SK-N-SH treated with all-trans-retinoic acid at 6 μM for 48 hours (cell line): ENCODE data around the gene TLE6.
"Not testable (repeated sequence)": the region's sequence is repeated elsewhere in the genome, so short reads cannot be mapped to it uniquely, and the experiment has no call there.

ENCODE experiments used
- ATAC-seq: fragments of 200-7000 bp; cut with Tn5 transposase; 3 replicates; pipeline ENCODE4 v1.9.1; 2020; ENCODE audit warnings: mild to moderate bottlenecking, moderate library complexity
- ARNTL ChIP-seq: fragments of 450-650 bp; formaldehyde crosslinking; IDR thresholded peaks from 2 replicates; pipeline ENCODE4 v1.5.0; 2020; ENCODE audit warnings: low read depth, mild to moderate bottlenecking, moderate library complexity, borderline replicate concordance
- CREB5 ChIP-seq: fragments of 250-450 bp; sonication (Bioruptor Pico); IDR thresholded peaks from 2 replicates; pipeline ENCODE4 v1.5.1; 2020; ENCODE audit warnings: low read depth, mild to moderate bottlenecking, moderate library complexity
- CSDC2 ChIP-seq: fragments of 250-450 bp; sonication (Bioruptor Pico); IDR thresholded peaks from 2 replicates; pipeline ENCODE4 v1.5.0; 2020; ENCODE audit warnings: mild to moderate bottlenecking, moderate library complexity
- CSRNP3 ChIP-seq: fragments of 250-450 bp; sonication (Bioruptor Pico); IDR thresholded peaks from 2 replicates; pipeline ENCODE4 v1.5.1; 2021; ENCODE audit warnings: mild to moderate bottlenecking, moderate library complexity
- ESRRG ChIP-seq: fragments of 250-450 bp; sonication (Bioruptor Pico); IDR thresholded peaks from 2 replicates; pipeline ENCODE4 v1.6.1; 2021; ENCODE audit warnings: mild to moderate bottlenecking
- GLIS3 ChIP-seq: fragments of 250-450 bp; sonication (Bioruptor Pico); IDR thresholded peaks from 2 replicates; pipeline ENCODE4 v1.5.0; 2020; ENCODE audit warnings: mild to moderate bottlenecking, moderate library complexity
- ISL1 ChIP-seq: fragments of 250-450 bp; sonication (Bioruptor Pico); IDR thresholded peaks from 2 replicates; pipeline ENCODE4 v2.1.2; 2022; ENCODE audit warnings: mild to moderate bottlenecking, moderate library complexity
- OSR1 ChIP-seq: fragments of 250-450 bp; sonication (Bioruptor Pico); IDR thresholded peaks from 2 replicates; pipeline ENCODE4 v1.8.0; 2022; ENCODE audit warnings: moderate library complexity, mild to moderate bottlenecking, inconsistent platforms
- POU6F1 ChIP-seq: fragments of 250-450 bp; sonication (Bioruptor Pico); IDR thresholded peaks from 2 replicates; pipeline ENCODE4 v1.8.0; 2021; ENCODE audit warnings: low read depth, mild to moderate bottlenecking, moderate library complexity, borderline replicate concordance
- PPARA ChIP-seq: fragments of 250-450 bp; sonication (Bioruptor Pico); IDR thresholded peaks from 2 replicates; pipeline ENCODE4 v1.5.0; 2020; ENCODE audit warnings: mild to moderate bottlenecking, borderline replicate concordance
- SNAI2 ChIP-seq: fragments of 250-450 bp; sonication (Bioruptor Pico); IDR thresholded peaks from 2 replicates; pipeline ENCODE4 v1.5.0; 2020; ENCODE audit warnings: mild to moderate bottlenecking, moderate library complexity
- TCF4 ChIP-seq: fragments of 250-450 bp; sonication (Bioruptor Pico); IDR thresholded peaks from 2 replicates; pipeline ENCODE4 v1.8.0; 2021; ENCODE audit warnings: mild to moderate bottlenecking, moderate library complexity, borderline replicate concordance
- TOX ChIP-seq: fragments of 250-450 bp; sonication (Bioruptor Pico); IDR thresholded peaks from 2 replicates; pipeline ENCODE4 v1.8.0; 2021; ENCODE audit warnings: mild to moderate bottlenecking, moderate library complexity, borderline replicate concordance
- ZC3H10 ChIP-seq: fragments of 250-450 bp; sonication (Bioruptor Pico); IDR thresholded peaks from 2 replicates; pipeline ENCODE4 v1.5.1; 2021; ENCODE audit warnings: mild to moderate bottlenecking, moderate library complexity
- ZFP3 ChIP-seq: fragments of 250-450 bp; sonication (Bioruptor Pico); IDR thresholded peaks from 2 replicates; pipeline ENCODE4 v1.5.0; 2020; ENCODE audit warnings: mild to moderate bottlenecking, moderate library complexity
- ZFP30 ChIP-seq: fragments of 450-650 bp; formaldehyde crosslinking; IDR thresholded peaks from 2 replicates; pipeline ENCODE4 v1.5.0; 2022; ENCODE audit warnings: mild to moderate bottlenecking, moderate library complexity
- ZNF565 ChIP-seq: fragments of 450-650 bp; formaldehyde crosslinking; conservative IDR thresholded peaks from 2 replicates; pipeline ENCODE4 v1.5.0; 2020; ENCODE audit warnings: low read depth, mild to moderate bottlenecking, moderate library complexity
- ZNF70 ChIP-seq: fragments of 450-650 bp; formaldehyde crosslinking; IDR thresholded peaks from 2 replicates; pipeline ENCODE4 v1.5.0; 2020; ENCODE audit warnings: mild to moderate bottlenecking, moderate library complexity
- ZNF8 ChIP-seq: fragments of 450-650 bp; formaldehyde crosslinking; IDR thresholded peaks from 2 replicates; pipeline ENCODE4 v1.5.0; 2020; ENCODE audit warnings: mild to moderate bottlenecking, moderate library complexity
- TF ChIP-seq, protein P1 (sequence below): fragments of 250-450 bp; sonication (Bioruptor Pico); IDR thresholded peaks from 2 replicates; pipeline ENCODE4 v1.5.0; 2020; ENCODE audit warnings: mild to moderate bottlenecking, moderate library complexity

TLE6 gene

GRCh38 chr19:2977001-2977745, at the start of gene TLE6:
Gene TLE6 (plus strand): TSS chr19:2977564. CDS start chr19:2978234, 670 bp downstream.
- peak; percentile 95 for ATAC-seq
- peak; percentile 31; the same call in 1 of the 2 replicates for TF ChIP-seq ARNTL
- no peak for TF ChIP-seq ZFP3

DNA sequence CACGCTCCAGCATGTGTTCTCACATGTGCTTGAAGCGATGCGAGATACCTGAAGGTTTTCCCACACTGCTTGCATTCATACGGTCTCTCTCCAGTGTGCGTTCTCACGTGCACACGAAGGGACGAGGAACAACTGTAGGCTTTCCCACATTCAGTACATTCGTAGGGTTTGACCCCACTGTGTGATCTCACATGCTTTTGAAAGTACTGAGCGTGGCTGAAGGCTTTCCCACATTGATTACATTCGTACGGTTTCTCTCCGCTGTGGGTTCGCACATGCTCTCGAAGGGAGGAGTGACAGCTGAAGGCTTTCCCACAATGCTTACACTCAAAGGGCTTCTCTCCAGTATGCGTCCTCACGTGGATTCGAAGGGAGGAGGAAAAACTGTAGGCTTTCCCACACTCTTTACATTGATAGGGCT, 43.9 kb upstream of the TLE6 start:
- no peak for ATAC-seq

DNA sequence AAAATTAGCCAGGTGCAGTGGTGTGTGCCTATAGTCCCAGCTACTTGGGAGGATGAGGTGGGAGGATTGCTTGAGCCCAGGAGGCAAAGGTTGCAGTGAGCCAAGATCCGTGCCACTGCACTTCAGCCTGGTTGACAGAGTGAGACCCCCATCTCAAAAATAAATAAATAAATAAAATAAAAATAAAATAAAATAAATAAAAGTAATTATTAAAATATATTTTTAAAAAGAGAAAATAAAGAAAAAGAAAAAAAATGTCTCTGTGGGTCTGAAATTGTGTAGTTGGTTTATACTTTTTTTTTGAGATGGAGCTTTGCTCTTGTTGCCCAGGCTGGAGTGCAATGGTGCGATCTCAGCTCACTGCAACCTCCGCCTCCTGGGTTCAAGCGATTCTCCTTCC, 41.5 kb upstream of the TLE6 start:
- not testable (repeated sequence) for ATAC-seq

More for the DNA sequence above, 43.9 kb upstream of the TLE6 start:
- no peak for TF ChIP-seq ZFP3
- TF ChIP-seq CSRNP3: no peak
- no peak for TF ChIP-seq TCF4
- TF ChIP-seq ARNTL: no peak
- no peak for TF ChIP-seq ESRRG (CRISPR knock-in tag)
- no peak for TF ChIP-seq ISL1 (CRISPR knock-in tag)
- TF ChIP-seq POU6F1 (CRISPR knock-in tag): no peak
- no peak for TF ChIP-seq ZC3H10 (CRISPR knock-in tag)
- no peak for TF ChIP-seq ZNF70 (CRISPR knock-in tag)
- TF ChIP-seq PPARA (CRISPR knock-in tag): no peak
- TF ChIP-seq SNAI2 (CRISPR knock-in tag): no peak
- no peak for TF ChIP-seq OSR1 (CRISPR knock-in tag)
- no peak for TF ChIP-seq TOX (CRISPR knock-in tag)
- no peak for TF ChIP-seq ZNF565
- no peak for TF ChIP-seq GLIS3 (CRISPR knock-in tag)
- TF ChIP-seq, protein P1, sequence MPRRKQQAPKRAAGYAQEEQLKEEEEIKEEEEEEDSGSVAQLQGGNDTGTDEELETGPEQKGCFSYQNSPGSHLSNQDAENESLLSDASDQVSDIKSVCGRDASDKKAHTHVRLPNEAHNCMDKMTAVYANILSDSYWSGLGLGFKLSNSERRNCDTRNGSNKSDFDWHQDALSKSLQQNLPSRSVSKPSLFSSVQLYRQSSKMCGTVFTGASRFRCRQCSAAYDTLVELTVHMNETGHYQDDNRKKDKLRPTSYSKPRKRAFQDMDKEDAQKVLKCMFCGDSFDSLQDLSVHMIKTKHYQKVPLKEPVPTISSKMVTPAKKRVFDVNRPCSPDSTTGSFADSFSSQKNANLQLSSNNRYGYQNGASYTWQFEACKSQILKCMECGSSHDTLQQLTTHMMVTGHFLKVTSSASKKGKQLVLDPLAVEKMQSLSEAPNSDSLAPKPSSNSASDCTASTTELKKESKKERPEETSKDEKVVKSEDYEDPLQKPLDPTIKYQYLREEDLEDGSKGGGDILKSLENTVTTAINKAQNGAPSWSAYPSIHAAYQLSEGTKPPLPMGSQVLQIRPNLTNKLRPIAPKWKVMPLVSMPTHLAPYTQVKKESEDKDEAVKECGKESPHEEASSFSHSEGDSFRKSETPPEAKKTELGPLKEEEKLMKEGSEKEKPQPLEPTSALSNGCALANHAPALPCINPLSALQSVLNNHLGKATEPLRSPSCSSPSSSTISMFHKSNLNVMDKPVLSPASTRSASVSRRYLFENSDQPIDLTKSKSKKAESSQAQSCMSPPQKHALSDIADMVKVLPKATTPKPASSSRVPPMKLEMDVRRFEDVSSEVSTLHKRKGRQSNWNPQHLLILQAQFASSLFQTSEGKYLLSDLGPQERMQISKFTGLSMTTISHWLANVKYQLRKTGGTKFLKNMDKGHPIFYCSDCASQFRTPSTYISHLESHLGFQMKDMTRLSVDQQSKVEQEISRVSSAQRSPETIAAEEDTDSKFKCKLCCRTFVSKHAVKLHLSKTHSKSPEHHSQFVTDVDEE (CRISPR knock-in tag): no peak

- ATAC-seq: no peak
- TF ChIP-seq ZC3H10 (CRISPR knock-in tag) (no peak), ZNF70 (CRISPR knock-in tag) (no peak), ISL1 (CRISPR knock-in tag) (no peak), ZFP30 (CRISPR knock-in tag) (no peak), CSDC2 (CRISPR knock-in tag) (no peak), CREB5 (no peak), PPARA (CRISPR knock-in tag) (no peak), TOX (CRISPR knock-in tag) (no peak), ZFP3 (no peak), TCF4 (no peak), CSRNP3 (no peak), GLIS3 (CRISPR knock-in tag) (no peak), ZNF8 (CRISPR knock-in tag) (no peak)
- TF ChIP-seq, protein P1 (CRISPR knock-in tag): no peak
Observed at GRCh38 chr19:2942928-2943640, 34.3 kb upstream of the TLE6 start.
